Keratinocyte (primary cell): Measurements from ENCODE around the gene AFG3L2.

Experiments used
- EZH2 ChIP-seq: IDR thresholded peaks from one replicate; pipeline ENCODE4 v1.6.1; 2012; ENCODE audit warnings: inconsistent platforms, mild to moderate bottlenecking, low read length, moderate library complexity
- TF ChIP-seq, protein P1 (sequence below), 3 experiments: IDR thresholded peaks in 1 of 3; conservative IDR thresholded peaks in 1 of 3; optimal IDR thresholded peaks in 1 of 3; 2 replicates in 2 of 3; 3 replicates in 1 of 3; pipeline versions ENCODE3 to v1.5.1; 2011; ENCODE audit warnings: low read length in 3 of 3, mild to moderate bottlenecking in 3 of 3, moderate library complexity in 2 of 3, control low read depth in 1 of 3, inconsistent platforms in 1 of 3; ENCODE audit not compliant: insufficient read depth in 2 of 3; ENCODE audit errors: extremely low read depth in 1 of 3

DNA sequence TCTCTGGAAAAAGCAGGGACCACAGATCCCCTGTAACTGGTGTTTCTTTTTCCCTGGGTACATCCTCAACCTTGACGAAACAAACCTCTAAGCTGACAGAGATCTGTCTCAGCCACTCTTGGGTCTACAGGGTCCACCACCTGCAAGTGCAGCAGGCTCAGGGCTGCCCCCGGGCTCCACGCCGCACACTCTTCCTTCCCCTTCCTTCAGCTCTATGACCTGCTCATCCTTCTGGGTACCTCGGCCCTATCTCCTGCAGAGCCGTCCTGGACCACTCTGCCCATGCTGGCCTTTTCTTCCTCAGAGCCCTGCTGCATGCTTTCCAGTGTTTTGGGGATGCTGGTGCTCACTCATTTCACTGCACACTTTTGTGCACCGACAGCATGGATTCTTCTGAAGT, 41.5 kb downstream of the AFG3L2 start:
- TF ChIP-seq, protein P1, sequence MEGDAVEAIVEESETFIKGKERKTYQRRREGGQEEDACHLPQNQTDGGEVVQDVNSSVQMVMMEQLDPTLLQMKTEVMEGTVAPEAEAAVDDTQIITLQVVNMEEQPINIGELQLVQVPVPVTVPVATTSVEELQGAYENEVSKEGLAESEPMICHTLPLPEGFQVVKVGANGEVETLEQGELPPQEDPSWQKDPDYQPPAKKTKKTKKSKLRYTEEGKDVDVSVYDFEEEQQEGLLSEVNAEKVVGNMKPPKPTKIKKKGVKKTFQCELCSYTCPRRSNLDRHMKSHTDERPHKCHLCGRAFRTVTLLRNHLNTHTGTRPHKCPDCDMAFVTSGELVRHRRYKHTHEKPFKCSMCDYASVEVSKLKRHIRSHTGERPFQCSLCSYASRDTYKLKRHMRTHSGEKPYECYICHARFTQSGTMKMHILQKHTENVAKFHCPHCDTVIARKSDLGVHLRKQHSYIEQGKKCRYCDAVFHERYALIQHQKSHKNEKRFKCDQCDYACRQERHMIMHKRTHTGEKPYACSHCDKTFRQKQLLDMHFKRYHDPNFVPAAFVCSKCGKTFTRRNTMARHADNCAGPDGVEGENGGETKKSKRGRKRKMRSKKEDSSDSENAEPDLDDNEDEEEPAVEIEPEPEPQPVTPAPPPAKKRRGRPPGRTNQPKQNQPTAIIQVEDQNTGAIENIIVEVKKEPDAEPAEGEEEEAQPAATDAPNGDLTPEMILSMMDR (optimal IDR thresholded peaks at IDR 0.05 in 1 of 3, IDR thresholded peaks at IDR 0.05 in 1 of 3, conservative IDR thresholded peaks at IDR 0.05 in 1 of 3; ENCODE audit: extremely low read depth in 1 of 3, insufficient read depth in 2 of 3, low read length in 3 of 3): no peak
- no peak for TF ChIP-seq EZH2
